ENCODE results near the gene CASQ1.

DNA sequence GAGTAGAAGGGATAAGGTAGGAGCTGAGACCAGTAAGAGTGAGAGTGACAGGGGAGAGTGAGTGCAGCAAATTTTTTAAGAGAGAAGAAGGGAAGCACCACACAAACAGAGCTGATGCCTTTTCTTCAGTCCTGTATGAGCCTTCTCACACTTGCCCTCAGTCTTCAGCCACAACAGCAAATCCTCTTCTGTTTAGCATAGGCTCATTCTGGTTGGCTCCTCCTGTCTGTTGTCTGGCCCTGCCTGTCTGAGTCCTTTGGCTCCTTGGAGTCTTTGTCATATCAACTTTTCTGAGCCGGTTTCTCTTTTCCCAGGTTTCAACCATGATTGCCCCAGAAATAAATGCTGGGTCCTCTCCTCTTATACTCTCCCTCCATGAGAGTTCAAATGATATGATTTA, 12.7 kb upstream of the CASQ1 start:
- TF ChIP-seq, protein P1, sequence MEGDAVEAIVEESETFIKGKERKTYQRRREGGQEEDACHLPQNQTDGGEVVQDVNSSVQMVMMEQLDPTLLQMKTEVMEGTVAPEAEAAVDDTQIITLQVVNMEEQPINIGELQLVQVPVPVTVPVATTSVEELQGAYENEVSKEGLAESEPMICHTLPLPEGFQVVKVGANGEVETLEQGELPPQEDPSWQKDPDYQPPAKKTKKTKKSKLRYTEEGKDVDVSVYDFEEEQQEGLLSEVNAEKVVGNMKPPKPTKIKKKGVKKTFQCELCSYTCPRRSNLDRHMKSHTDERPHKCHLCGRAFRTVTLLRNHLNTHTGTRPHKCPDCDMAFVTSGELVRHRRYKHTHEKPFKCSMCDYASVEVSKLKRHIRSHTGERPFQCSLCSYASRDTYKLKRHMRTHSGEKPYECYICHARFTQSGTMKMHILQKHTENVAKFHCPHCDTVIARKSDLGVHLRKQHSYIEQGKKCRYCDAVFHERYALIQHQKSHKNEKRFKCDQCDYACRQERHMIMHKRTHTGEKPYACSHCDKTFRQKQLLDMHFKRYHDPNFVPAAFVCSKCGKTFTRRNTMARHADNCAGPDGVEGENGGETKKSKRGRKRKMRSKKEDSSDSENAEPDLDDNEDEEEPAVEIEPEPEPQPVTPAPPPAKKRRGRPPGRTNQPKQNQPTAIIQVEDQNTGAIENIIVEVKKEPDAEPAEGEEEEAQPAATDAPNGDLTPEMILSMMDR (conservative IDR thresholded peaks at IDR 0.05), result no peak
- no peak for TF ChIP-seq ZFX (IDR thresholded peaks at IDR 0.05)

All from C4-2B (cell line).